Sigmoid colon (tissue), 7 donors: ENCODE results near the gene FGF2. TPM values are rescaled to one million over a fixed set of nuclear protein-coding genes. Genes with fewer than 3 reads are reported as not detected.
"Not testable (repeated sequence)": the region's sequence is repeated elsewhere in the genome, so short reads cannot be mapped to it uniquely, and the experiment has no call there.

Experiments used
- DNase-seq: peaks from one replicate; pipeline ENCODE4 v3.0.0-alpha.2; 2019
- H3K27ac ChIP-seq, 4 donors: fragments of 200-600 bp; sonication (generic); one replicate each; pipeline ENCODE4 v1.5.1; 2016 to 2019; ENCODE audit warnings: mild to moderate bottlenecking in 1 of 4
- H3K27me3 ChIP-seq, 3 donors: fragments of 200-600 bp; sonication (generic); one replicate each; pipeline ENCODE4 v1.5.1; 2019; ENCODE audit warnings: mild to moderate bottlenecking in 1 of 3
- H3K36me3 ChIP-seq, 4 donors: fragments of 200-600 bp; sonication (generic); one replicate each; pipeline ENCODE4 v1.5.1; 2016 to 2019
- H3K4me1 ChIP-seq, 4 donors: fragments of 200-600 bp; sonication (generic); one replicate each; pipeline ENCODE4 v1.5.1; 2017 to 2019
- H3K4me3 ChIP-seq, 4 donors: fragments of 200-600 bp; sonication (generic); one replicate each; pipeline ENCODE4 v1.5.1; 2017 to 2019; ENCODE audit warnings: mild to moderate bottlenecking in 2 of 4, moderate library complexity in 1 of 4
- H3K9me3 ChIP-seq, 4 donors: fragments of 200-600 bp in 3 of 4; sonication (generic) in 3 of 4; one replicate each; pipeline versions ENCODE4 v1.5.1 to v1.6.1; 2013 to 2019
- CTCF ChIP-seq, 4 experiments: fragments of 450-650 bp in 3 of 4; fragments of 200-600 bp in 1 of 4; IDR thresholded peaks; one replicate each; pipeline ENCODE4 v1.5.1; 2016 to 2019; ENCODE audit warnings: antibody characterized with exemption in 4 of 4, mild to moderate bottlenecking in 3 of 4, moderate library complexity in 2 of 4
- EP300 ChIP-seq, 4 donors: sonication (generic); formaldehyde crosslinking; IDR thresholded peaks; one replicate each; pipeline ENCODE4 v1.6.1; 2017; ENCODE audit warnings: antibody characterized with exemption in 4 of 4
- POLR2A ChIP-seq, 2 donors: fragments of 450-650 bp; IDR thresholded peaks; one replicate each; pipeline ENCODE4 v1.6.1; 2016; ENCODE audit warnings: antibody characterized with exemption in 2 of 2, mild to moderate bottlenecking in 2 of 2, moderate library complexity in 2 of 2
- POLR2AphosphoS5 ChIP-seq, 4 donors: sonication (generic); formaldehyde crosslinking; IDR thresholded peaks; one replicate each; pipeline ENCODE4 v1.6.1; 2017; ENCODE audit warnings: antibody characterized with exemption in 4 of 4
- WGBS, 2 donors: extraction: QIAGEN DNeasy Blood & Tissue Kit; methylation state at CpG; one replicate each; pipeline ENCODE4 v1.1.7; 2013; 5-methylcytosine and 5-hydroxymethylcytosine counted together
- intact Hi-C: fragments of 100-400 bp; cut with DNase I; formaldehyde crosslinking; loops from one replicate; pipeline ENCODE4 v1.15.1; 2023
- polyA plus RNA-seq, 3 donors: library from polyadenylated mRNA; stranded (reverse); fragments of 200-250 nt; gene quantifications; one replicate each; pipeline ENCODE4 v1.2.3, GENCODE V29; 2013
- total RNA-seq, 4 donors: library from RNA; depleted of rRNA; stranded (reverse); fragments of >200 nt; gene quantifications; one replicate each; pipeline ENCODE4 v1.1.0, GENCODE V29; 2016
- donor health status: healthy with polysubstance abuse.
- donor health status: Bipolar disorder and iron deficiency.
- donor health status: healthy.

FGF2 gene
- total and polyA plus RNA-seq, 7 donors = 0.46 to 54.7 (median 37.4) TPM

GRCh38 chr4:122845066-122845465 is 18.4 kb downstream of the FGF2 start:
- no peak for DNase-seq
- Histone ChIP-seq H3K36me3 (no peaks in the 10 kb centered on the region), H3K4me1 (peaks cover 0 to 78% (median 61%) of the 10 kb centered on the region in 4 donors), H3K27me3 (no peaks in the 10 kb centered on the region), H3K4me3 (no peak overlapping the region), H3K27ac (peak overlapping the region in 2 of 4 donors; percentile 11 to 74), H3K9me3 (no peaks in the 10 kb centered on the region)
- no peak for TF ChIP-seq EP300 (IDR thresholded peaks at IDR 0.05)
- no peak for TF ChIP-seq CTCF (IDR thresholded peaks at IDR 0.05)
- TF ChIP-seq POLR2AphosphoS5 (IDR thresholded peaks at IDR 0.05) = no peak
- intact Hi-C loops = no loop called here
- 86 to 89% methylated on average over 3 of the region's 3 CpGs for WGBS, 2 donors

- Histone ChIP-seq H3K9me3 (no peaks in the 10 kb centered on the region), H3K27ac (peak overlapping the region in 2 of 4 donors; percentile 11 to 74), H3K4me3 (no peak overlapping the region), H3K27me3 (no peaks in the 10 kb centered on the region), H3K36me3 (no peaks in the 10 kb centered on the region), H3K4me1 (peaks cover 0 to 71% (median 58%) of the 10 kb centered on the region in 4 donors)
- 80% methylated on average over 3 of the region's 3 CpGs for WGBS, 2 donors
- no peak for DNase-seq
- intact Hi-C loops = no loop called here
- TF ChIP-seq POLR2AphosphoS5 (IDR thresholded peaks at IDR 0.05) (no peak), CTCF (IDR thresholded peaks at IDR 0.05) (no peak), POLR2A (IDR thresholded peaks at IDR 0.05) (no peak), EP300 (IDR thresholded peaks at IDR 0.05) (no peak)
These were observed 19.1 kb downstream of the FGF2 start for GRCh38 chr4:122845760-122846159.

- 83 to 86% methylated on average over 1 of the region's 1 CpG for WGBS, 2 donors
- no peak overlapping the region for H3K27ac ChIP-seq
- intact Hi-C loops = no loop called here
These were observed 21.3 kb downstream of the FGF2 start for GRCh38 chr4:122847931-122848330.

GRCh38 chr4:122849789-122850188 is 23.2 kb downstream of the FGF2 start:
- H3K9me3 ChIP-seq, H3K27me3 ChIP-seq, H3K36me3 ChIP-seq, intact Hi-C loops, H3K4me3 ChIP-seq, DNase-seq, H3K27ac ChIP-seq: not testable (repeated sequence)
- WGBS, 2 donors = 97 to 99% methylated on average over 3 of the region's 3 CpGs
- peaks cover 0 to 65% (median 43%) of the 10 kb centered on the region in 4 donors for H3K4me1 ChIP-seq

More at GRCh38 chr4:122847931-122848330, 21.3 kb downstream of the FGF2 start:
- H3K27me3 ChIP-seq = no peaks in the 10 kb centered on the region
- peaks cover 0 to 65% (median 46%) of the 10 kb centered on the region in 4 donors for H3K4me1 ChIP-seq
- no peaks in the 10 kb centered on the region for H3K9me3 ChIP-seq
- no peaks in the 10 kb centered on the region for H3K36me3 ChIP-seq
- TF ChIP-seq POLR2AphosphoS5 (IDR thresholded peaks at IDR 0.05) (no peak), CTCF (IDR thresholded peaks at IDR 0.05) (no peak)
- H3K4me3 ChIP-seq = no peak overlapping the region
- DNase-seq = no peak

GRCh38 chr4:122851568-122851967 is 24.9 kb downstream of the FGF2 start:
- Histone ChIP-seq H3K36me3 (no peaks in the 10 kb centered on the region), H3K4me3 (no peak overlapping the region), H3K9me3 (no peaks in the 10 kb centered on the region), H3K27me3 (no peaks in the 10 kb centered on the region), H3K27ac (no peak overlapping the region), H3K4me1 (peaks cover 0 to 65% (median 48%) of the 10 kb centered on the region in 4 donors)
- intact Hi-C loops = no loop called here
- TF ChIP-seq POLR2A (IDR thresholded peaks at IDR 0.05) (no peak), POLR2AphosphoS5 (IDR thresholded peaks at IDR 0.05) (no peak), EP300 (IDR thresholded peaks at IDR 0.05) (no peak), CTCF (IDR thresholded peaks at IDR 0.05) (no peak)
- DNase-seq = no peak
